Lung (tissue), 12 donors: ENCODE measurements around the gene PLPP7. TPM values are rescaled to one million over a fixed set of nuclear protein-coding genes. Genes with fewer than 3 reads are reported as not detected.

Experiments
- ATAC-seq: fragments of 200-7000 bp; cut with Tn5 transposase; one replicate; pipeline ENCODE4 v1.9.1; 2020; ENCODE audit warnings: moderate number of reproducible peaks; ENCODE audit not compliant: insufficient read depth, low FRiP score
- DNase-seq, 3 donors: peaks; one replicate each; pipeline ENCODE4 v3.0.0-alpha.2; 2013 to 2017
- H3K27ac ChIP-seq, 2 donors: one replicate each; pipeline ENCODE4 v1.5.1; 2013; ENCODE audit warnings: mild to moderate bottlenecking in 2 of 2, moderate library complexity in 2 of 2, control low read depth in 1 of 2, inconsistent platforms in 1 of 2, low read depth in 1 of 2, low read length in 1 of 2
- H3K27me3 ChIP-seq, 3 donors: one replicate each; pipeline ENCODE4 v1.5.1; 2013; ENCODE audit warnings: low read length in 2 of 3; ENCODE audit not compliant: control insufficient read depth in 3 of 3, insufficient read depth in 3 of 3
- H3K36me3 ChIP-seq, 4 donors: one replicate each; pipeline ENCODE4 v1.5.1; 2013; ENCODE audit warnings: low read length in 4 of 4, mild to moderate bottlenecking in 1 of 4, moderate library complexity in 1 of 4; ENCODE audit not compliant: control insufficient read depth in 4 of 4, insufficient read depth in 4 of 4
- H3K4me1 ChIP-seq, 5 donors: one replicate each; pipeline ENCODE4 v1.5.1; 2013; ENCODE audit warnings: low read length in 5 of 5, mild to moderate bottlenecking in 2 of 5, moderate library complexity in 1 of 5; ENCODE audit not compliant: control insufficient read depth in 5 of 5, insufficient read depth in 5 of 5
- H3K4me3 ChIP-seq: one replicate; pipeline ENCODE4 v1.5.1; 2013; ENCODE audit warnings: mild to moderate bottlenecking, control low read depth, moderate library complexity
- H3K9ac ChIP-seq, 2 donors: one replicate each; pipeline ENCODE4 v1.5.1; 2013; ENCODE audit warnings: low read length in 2 of 2, control low read depth in 1 of 2; ENCODE audit not compliant: insufficient read depth in 1 of 2
- H3K9me3 ChIP-seq, 4 donors: one replicate each; pipeline ENCODE4 v1.5.1; 2013; ENCODE audit warnings: low read length in 3 of 4, mild to moderate bottlenecking in 1 of 4, moderate library complexity in 1 of 4; ENCODE audit not compliant: control insufficient read depth in 4 of 4, insufficient read depth in 3 of 4
- WGBS, 2 donors: extraction: QIAGEN DNeasy Blood & Tissue Kit; methylation state at CpG; one replicate each; pipeline ENCODE4 v1.1.7; 2013; 5-methylcytosine and 5-hydroxymethylcytosine counted together
- polyA plus RNA-seq, 2 donors: library from polyadenylated mRNA; stranded (reverse); fragments of 200-250 nt; gene quantifications; one replicate each; pipeline ENCODE4 v1.2.1, GENCODE V29; 2013
- total RNA-seq, 2 donors: library from RNA; depleted of rRNA in 1 of 2; stranded (reverse); fragments of >200 nt in 1 of 2; gene quantifications; one replicate each; pipeline ENCODE4 v1.2.1, GENCODE V29; 2014 to 2021
- TF ChIP-seq, protein P1 (sequence below): IDR thresholded peaks from 2 replicates; pipeline ENCODE4 v1.5.1; 2012; ENCODE audit warnings: mild to moderate bottlenecking; ENCODE audit errors: control extremely low read depth, extremely low read depth
- donor health status: control.
- donor health status: control.
- donor health status: Bipolar disorder and iron deficiency.
- donor health status: healthy.
- donor health status: DM: yes; HTN: yes; CAD: no.

Gene PLPP7
- total and polyA plus RNA-seq, 4 donors: 0.79 to 1.8 (median 1.1) TPM

DNA sequence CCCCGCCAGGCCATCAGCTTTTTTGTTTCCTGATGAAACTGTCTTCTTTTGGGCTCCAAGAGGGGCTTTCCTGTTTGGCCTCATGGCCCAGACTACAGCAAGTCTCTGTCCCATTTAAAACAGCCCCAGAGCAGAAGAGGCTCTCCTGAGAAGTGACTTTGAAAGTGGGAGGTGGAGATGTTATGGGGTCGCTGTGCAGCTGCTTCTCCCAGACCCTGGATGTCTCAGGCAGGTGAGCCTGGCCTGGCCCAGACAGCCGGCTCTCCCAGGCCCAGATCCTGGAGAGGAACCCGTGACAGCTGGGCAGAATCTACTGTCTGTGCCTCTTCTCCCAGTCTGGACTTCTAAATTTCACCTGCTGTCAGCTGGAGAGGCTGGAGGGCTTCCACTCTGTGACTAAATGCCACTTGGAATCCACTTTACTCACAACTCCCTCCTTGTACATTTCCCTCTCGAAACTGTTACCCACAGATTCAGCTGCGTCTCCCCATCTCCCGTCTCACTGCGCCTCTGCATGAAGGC, 33.8 kb upstream of the PLPP7 start:
- Histone ChIP-seq H3K36me3 (peaks cover 0 to 9% (median under 1%) of the 10 kb centered on the region in 4 donors), H3K4me1 (peaks cover 0 to 12% (median 5%) of the 10 kb centered on the region in 5 donors), H3K4me3 (no peak overlapping the region), H3K27ac (peak overlapping the region in 1 of 2 donors; percentile 86), H3K9me3 (no peaks in the 10 kb centered on the region), H3K9ac (no peak overlapping the region), H3K27me3 (no peaks in the 10 kb centered on the region)
- DNase-seq: no peak
- WGBS, 2 donors: 29 to 50% methylated on average over 8 of the region's 8 CpGs
- TF ChIP-seq, protein P1, sequence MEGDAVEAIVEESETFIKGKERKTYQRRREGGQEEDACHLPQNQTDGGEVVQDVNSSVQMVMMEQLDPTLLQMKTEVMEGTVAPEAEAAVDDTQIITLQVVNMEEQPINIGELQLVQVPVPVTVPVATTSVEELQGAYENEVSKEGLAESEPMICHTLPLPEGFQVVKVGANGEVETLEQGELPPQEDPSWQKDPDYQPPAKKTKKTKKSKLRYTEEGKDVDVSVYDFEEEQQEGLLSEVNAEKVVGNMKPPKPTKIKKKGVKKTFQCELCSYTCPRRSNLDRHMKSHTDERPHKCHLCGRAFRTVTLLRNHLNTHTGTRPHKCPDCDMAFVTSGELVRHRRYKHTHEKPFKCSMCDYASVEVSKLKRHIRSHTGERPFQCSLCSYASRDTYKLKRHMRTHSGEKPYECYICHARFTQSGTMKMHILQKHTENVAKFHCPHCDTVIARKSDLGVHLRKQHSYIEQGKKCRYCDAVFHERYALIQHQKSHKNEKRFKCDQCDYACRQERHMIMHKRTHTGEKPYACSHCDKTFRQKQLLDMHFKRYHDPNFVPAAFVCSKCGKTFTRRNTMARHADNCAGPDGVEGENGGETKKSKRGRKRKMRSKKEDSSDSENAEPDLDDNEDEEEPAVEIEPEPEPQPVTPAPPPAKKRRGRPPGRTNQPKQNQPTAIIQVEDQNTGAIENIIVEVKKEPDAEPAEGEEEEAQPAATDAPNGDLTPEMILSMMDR: no peak
- ATAC-seq: no peak

DNA sequence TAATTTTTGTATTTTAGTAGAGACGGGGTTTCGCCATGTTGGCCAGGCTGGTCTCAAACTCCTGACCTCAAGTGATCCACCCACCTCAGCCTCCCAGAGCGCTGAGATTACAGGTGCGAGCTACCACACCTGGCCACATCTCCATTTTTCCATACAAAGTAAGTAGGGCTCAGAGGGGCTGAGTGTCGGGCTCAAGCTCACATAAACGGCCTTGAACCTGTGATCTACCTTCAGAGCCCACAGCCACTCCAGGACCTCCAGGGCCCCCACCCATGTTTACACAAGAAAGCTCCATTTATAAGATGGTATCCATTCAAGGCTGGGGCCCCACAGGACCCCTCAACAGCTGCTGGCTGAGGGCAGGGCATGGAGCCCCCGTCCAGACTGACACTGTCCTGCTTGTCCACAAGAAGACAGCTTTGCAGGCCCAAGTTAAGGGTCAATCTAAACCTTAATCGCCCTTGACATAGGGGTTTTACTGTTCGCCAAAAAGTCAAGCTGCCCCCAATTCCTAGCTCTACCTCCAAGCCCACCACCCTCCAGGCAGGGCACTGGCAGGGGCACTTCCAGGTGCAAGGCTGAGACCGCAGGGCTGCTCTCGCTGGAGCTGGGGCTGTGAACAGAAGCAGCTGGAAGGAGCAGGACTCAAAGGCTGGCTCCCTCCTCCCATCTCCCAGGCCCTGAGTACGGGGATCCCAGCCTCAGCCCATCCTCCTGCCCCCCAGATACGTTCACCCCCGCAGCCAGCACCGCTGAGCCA, 32.1 kb upstream of the PLPP7 start:
- Histone ChIP-seq H3K4me1 (peaks cover 0 to 12% (median 5%) of the 10 kb centered on the region in 5 donors), H3K36me3 (peaks cover 0 to 14% (median 1%) of the 10 kb centered on the region in 4 donors), H3K9me3 (no peaks in the 10 kb centered on the region), H3K27me3 (no peaks in the 10 kb centered on the region), H3K9ac (no peak overlapping the region), H3K4me3 (no peak overlapping the region), H3K27ac (no peak overlapping the region)
- WGBS, 2 donors: 81 to 91% methylated on average over 15 of the region's 15 CpGs
- TF ChIP-seq, protein P1: no peak
- ATAC-seq: no peak
- no peak for DNase-seq

DNA sequence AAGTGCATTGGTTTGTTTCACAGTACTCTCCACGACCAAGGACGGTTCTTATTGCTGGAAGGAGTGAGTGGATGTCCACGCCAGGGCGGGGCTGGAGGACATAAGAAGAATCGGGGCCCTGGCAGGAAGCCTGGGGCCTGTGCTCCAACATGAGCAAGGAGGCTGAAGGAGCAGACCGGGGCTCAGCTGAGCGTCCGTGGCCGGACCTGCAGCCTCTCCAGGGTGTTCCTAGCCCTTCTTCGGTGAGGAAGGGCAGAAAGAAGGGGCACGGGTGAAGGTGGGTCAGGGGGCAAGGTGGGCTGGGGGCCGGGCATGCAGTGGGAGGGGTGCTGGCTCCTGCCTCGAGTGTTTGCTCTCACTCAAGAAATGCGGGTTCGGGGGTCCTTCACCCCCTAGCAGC, 31.3 kb upstream of the PLPP7 start:
- ATAC-seq: no peak
- TF ChIP-seq, protein P1: no peak

More for the DNA sequence above, 31.3 kb upstream of the PLPP7 start:
- Histone ChIP-seq H3K4me3 (no peak overlapping the region), H3K27me3 (no peaks in the 10 kb centered on the region), H3K4me1 (peaks cover 0 to 12% (median 5%) of the 10 kb centered on the region in 5 donors), H3K9me3 (no peaks in the 10 kb centered on the region), H3K36me3 (peaks cover 0 to 14% (median 1%) of the 10 kb centered on the region in 4 donors), H3K9ac (no peak overlapping the region), H3K27ac (no peak overlapping the region)
- WGBS, 2 donors: 54 to 62% methylated on average over 15 of the region's 15 CpGs
- DNase-seq: no peak
